ENCODE data around the gene AZU1.
"Not testable (repeated sequence)": the region's sequence is repeated elsewhere in the genome, so short reads cannot be mapped to it uniquely, and the experiment has no call there.

AZU1 gene

DNA sequence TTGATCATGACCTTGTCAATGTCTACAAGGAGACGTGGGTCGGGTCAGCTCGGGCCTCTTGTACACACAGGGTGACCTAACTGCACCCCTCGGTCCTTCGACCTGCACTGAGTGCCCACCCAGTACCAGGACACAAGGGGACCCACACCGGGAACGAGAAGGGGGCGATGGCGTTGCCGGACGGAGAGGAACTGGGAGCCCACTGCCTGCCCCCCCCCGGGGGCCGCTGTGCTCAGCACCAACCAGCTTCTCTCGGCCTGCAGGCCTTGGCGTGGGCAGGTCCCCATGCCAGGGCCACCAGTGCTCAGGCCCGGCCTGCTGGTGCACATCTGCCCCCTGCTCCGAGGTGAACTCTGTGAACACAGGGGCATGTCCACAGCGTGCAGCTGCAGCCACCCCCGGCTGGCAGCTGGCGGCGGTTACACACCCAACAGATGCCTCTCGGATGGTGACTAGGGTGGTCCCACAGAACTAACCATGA lies 46.0 kb downstream of the AZU1 start:
- no peak for DNase-seq (ENCODE audit: low read depth)

- DNase-seq (ENCODE audit: low read depth): no peak
Measured at GRCh38 chr19:875265-875879, 47.7 kb downstream of the AZU1 start.

DNA sequence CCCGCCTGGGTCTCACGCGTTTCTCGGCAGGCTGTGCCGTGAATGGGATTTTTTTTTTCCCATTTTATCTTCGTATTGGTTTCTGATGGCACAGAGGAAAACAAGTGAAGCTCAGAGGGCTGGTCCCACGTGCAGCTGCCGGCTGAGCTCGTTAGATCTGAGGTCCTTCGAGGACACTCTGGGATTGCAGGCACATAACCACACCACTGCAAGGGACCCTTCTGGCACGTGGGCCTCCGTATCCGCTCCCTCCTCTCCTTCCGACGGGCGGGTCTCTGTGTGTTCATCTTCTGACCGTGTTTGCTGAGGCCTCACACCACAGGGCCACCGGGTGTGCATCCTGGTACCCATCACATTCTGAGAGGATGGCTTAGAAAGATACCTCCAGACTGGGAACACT lies 48.5 kb downstream of the AZU1 start:
- no peak for DNase-seq (ENCODE audit: low read depth)

DNA sequence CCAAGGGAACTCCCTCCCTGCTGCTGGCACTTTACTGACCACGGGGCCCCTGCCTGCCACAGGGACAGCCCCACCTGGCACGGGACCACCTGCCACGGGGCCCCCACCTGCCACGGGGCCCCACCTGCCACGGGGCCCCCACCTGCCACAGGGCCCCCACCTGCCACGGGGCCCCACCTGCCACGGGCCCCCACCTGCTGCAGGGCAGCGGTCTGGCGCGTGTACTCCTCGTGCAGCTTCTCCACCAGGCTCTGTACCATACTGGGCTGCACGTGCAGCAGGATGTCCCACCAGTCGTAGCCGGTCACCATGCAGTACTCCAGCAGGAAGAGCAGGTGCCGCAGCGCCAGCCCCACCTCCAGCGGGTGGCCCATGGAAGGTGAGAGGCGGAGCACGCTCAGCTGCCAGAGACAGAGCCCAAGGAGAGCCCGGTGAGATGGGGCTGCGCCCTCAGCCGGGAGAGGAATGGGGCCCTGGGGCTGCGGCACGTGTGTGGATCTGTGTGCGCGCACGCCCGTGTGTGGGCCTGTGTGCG lies 49.2 kb downstream of the AZU1 start:
- DNase-seq (ENCODE audit: low read depth): no peak

DNA sequence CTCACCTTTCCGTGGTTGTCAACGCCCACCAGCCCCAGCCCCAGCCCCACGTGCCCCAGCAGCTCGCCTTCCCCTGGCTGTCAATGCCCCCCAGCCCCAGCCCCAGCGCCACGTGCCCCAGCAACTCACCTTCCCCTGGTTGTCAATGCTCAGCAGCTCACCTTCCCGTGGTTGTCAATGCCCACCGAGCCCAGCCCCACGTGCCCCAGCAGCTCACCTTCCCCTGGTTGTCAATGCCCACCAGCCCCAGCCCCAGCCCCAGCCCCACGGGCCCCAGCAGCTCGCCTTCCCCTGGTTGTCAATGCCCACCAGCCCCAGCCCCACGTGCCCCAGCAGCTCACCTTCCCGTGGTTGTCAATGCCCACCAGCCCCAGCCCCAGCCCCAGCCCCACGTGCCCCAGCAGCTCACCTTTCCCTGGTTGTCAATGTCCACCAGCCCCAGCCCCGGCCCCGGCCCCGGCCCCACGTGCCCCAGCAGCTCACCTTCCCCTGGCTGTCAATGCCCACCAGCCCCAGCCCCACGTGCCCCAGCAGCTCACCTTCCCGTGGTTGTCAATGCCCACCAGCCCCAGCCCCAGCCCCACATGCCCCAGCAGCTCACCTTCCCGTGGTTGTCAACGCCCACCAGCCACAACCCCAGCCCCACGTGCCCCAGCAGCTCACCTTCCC lies 50.5 kb downstream of the AZU1 start:
- not testable (repeated sequence) for DNase-seq (ENCODE audit: low read depth)

DNA sequence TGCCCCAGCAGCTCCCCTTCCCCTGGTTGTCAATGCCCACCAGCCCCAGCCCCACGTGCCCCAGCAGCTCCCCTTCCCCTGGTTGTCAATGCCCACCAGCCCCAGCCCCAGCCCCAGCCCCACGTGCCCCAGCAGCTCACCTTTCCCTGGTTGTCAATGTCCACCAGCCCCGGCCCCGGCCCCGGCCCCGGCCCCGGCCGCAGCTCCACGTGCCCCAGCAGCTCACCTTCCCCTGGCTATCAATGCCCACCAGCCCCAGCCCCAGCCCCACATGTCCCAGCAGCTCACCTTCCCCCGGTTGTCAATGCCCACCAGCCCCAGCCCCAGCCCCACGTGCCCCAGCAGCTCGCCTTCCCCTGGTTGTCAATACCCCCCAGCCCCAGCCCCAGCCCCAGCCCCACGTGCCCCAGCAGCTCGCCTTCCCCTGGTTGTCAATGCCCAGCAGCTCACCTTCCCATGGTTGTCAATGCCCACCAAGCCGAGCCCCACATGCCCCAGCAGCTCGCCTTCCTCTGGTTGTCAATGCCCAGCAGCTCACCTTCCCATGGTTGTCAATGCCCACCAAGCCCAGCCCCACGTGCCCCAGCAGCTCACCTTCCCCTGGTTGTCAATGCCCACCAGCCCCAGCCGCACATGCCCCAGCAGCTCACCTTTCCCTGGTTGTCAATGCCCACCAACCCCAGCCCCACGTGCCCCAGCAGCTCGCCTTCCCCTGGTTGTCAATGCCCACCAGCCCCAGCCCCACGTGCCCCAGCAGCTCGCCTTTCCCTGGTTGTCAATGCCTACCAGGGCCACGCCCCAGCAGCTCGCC lies 51.3 kb downstream of the AZU1 start:
- DNase-seq (ENCODE audit: low read depth): not testable (repeated sequence)

DNA sequence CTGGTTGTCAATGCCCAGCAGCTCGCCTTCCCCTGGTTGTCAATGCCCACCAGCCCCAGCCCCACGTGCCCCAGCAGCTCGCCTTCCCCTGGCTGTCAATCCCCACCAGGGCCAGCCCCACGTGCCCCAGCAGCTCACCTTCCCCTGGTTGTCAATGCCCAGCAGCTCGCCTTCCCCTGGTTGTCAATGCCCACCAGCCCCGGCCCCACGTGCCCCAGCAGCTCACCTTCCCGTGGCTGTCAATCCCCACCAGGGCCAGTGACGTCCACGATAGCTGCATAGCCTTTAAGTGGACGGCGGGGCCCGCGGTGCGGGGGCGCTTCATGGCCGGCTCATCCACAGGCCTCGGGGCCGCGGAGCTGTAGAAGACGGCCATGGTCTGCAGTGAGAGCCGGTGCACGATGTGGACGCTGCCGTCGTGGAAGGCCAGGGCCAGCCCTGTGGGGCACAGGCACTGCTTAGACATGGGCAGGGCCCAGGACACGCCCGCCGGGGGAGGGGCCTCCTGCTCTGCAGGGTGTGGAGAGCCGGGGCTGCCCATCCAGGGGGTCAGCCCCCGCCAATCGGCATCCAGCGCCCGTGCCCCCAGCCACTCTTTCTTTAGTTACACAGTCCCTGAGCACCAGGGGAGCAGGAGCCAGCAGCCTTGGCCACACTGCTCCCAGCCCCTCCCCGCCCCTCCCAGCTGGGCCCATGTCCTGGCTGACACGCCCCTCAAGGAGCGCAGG lies 52.2 kb downstream of the AZU1 start:
- DNase-seq (ENCODE audit: low read depth): no peak

Data from stimulated activated CD8-positive, alpha-beta memory T cell treated with anti-CD3 and anti-CD28 coated beads, Interleukin-15, amount 100 ng/mL, for 24 hours (primary cell).